Central memory CD8-positive, alpha-beta T cell (primary cell): Measurements from ENCODE around the gene OR10J1.
"Not testable (repeated sequence)": the region's sequence is repeated elsewhere in the genome, so short reads cannot be mapped to it uniquely, and the experiment has no call there.

Source experiments
- ATAC-seq: fragments of 150-1000 bp; cut with Tn5 transposase; replicated peaks from 2 replicates; pipeline ENCODE4 v1.10.0; 2022; ENCODE audit warnings: mild to moderate bottlenecking, moderate FRiP score, moderate number of reproducible peaks; ENCODE audit not compliant: poor library complexity, severe bottlenecking; ENCODE audit errors: extremely low read depth
- DNase-seq, 2 donors: peaks; one replicate each; pipeline ENCODE4 v3.0.0; 2021; ENCODE audit warnings: low spot score in 2 of 2
- H3K27ac Mint-ChIP-seq: one replicate; pipeline ENCODE4 v1.8.0; 2022; ENCODE audit warnings: low read depth, mild to moderate bottlenecking, moderate library complexity, mixed read lengths
- H3K27me3 Mint-ChIP-seq: one replicate; pipeline ENCODE4 v1.8.0; 2022; ENCODE audit warnings: mixed read lengths
- H3K36me3 Mint-ChIP-seq: one replicate; pipeline ENCODE4 v1.8.0; 2022; ENCODE audit warnings: mild to moderate bottlenecking, moderate library complexity, mixed read lengths; ENCODE audit not compliant: insufficient read depth
- H3K4me1 Mint-ChIP-seq: one replicate; pipeline ENCODE4 v1.8.0; 2022; ENCODE audit warnings: mixed read lengths
- H3K4me3 Mint-ChIP-seq: one replicate; pipeline ENCODE4 v1.8.0; 2022; ENCODE audit warnings: mild to moderate bottlenecking, moderate library complexity, mixed read lengths
- H3K9me3 Mint-ChIP-seq: one replicate; pipeline ENCODE4 v1.8.0; 2022; ENCODE audit warnings: mixed read lengths

OR10J1 gene

GRCh38 chr1:159448181-159448580 lies 8.7 kb downstream of the OR10J1 start:
- H3K4me3 Mint-ChIP-seq, result no peak overlapping the region
- DNase-seq, result no peak
- H3K4me1 Mint-ChIP-seq, result no peaks in the 10 kb centered on the region
- no peak overlapping the region for H3K27ac Mint-ChIP-seq
- ATAC-seq, result no peak
- H3K36me3 Mint-ChIP-seq, result no peaks in the 10 kb centered on the region
- H3K9me3 Mint-ChIP-seq, result peaks cover 5% of the 10 kb centered on the region
- peaks cover 48% of the 10 kb centered on the region for H3K27me3 Mint-ChIP-seq

- H3K4me1 Mint-ChIP-seq, DNase-seq, H3K27ac Mint-ChIP-seq, ATAC-seq, H3K36me3 Mint-ChIP-seq, H3K9me3 Mint-ChIP-seq, H3K4me3 Mint-ChIP-seq: not testable (repeated sequence)
- H3K27me3 Mint-ChIP-seq, result peaks cover 59% of the 10 kb centered on the region
Observed at GRCh38 chr1:159449605-159450004, 10.1 kb downstream of the OR10J1 start.

- Mint-ChIP-seq H3K27ac (no peak overlapping the region), H3K36me3 (peaks cover 1% of the 10 kb centered on the region), H3K4me3 (no peak overlapping the region), H3K9me3 (peaks cover 7% of the 10 kb centered on the region), H3K4me1 (no peaks in the 10 kb centered on the region), H3K27me3 (peaks cover 12% of the 10 kb centered on the region)
- DNase-seq (no peak), ATAC-seq (no peak)
Observed at GRCh38 chr1:159459551-159459950, 20.0 kb downstream of the OR10J1 start.

- no peak overlapping the region for H3K27ac Mint-ChIP-seq
- H3K9me3 Mint-ChIP-seq, result peaks cover 7% of the 10 kb centered on the region
- H3K4me3 Mint-ChIP-seq, result no peak overlapping the region
- H3K36me3 Mint-ChIP-seq, result peaks cover 1% of the 10 kb centered on the region
- H3K27me3 Mint-ChIP-seq, result peaks cover 52% of the 10 kb centered on the region
- ATAC-seq (no peak), DNase-seq (no peak)
- no peaks in the 10 kb centered on the region for H3K4me1 Mint-ChIP-seq
Observed at GRCh38 chr1:159465191-159465603, 25.7 kb downstream of the OR10J1 start.

- Mint-ChIP-seq H3K4me1 (no peaks in the 10 kb centered on the region), H3K9me3 (no peaks in the 10 kb centered on the region), H3K4me3 (no peak overlapping the region), H3K27ac (no peak overlapping the region), H3K27me3 (peaks cover 64% of the 10 kb centered on the region), H3K36me3 (peaks cover 1% of the 10 kb centered on the region)
- ATAC-seq (no peak), DNase-seq (no peak)
Observed at GRCh38 chr1:159468321-159468720, 28.8 kb downstream of the OR10J1 start.

GRCh38 chr1:159469921-159470533 lies 30.5 kb downstream of the OR10J1 start:
- no peak for ATAC-seq
- no peak overlapping the region for H3K27ac Mint-ChIP-seq
- H3K4me3 Mint-ChIP-seq, result no peak overlapping the region
- H3K36me3 Mint-ChIP-seq, result no peaks in the 10 kb centered on the region
- no peak for DNase-seq
- H3K9me3 Mint-ChIP-seq, result no peaks in the 10 kb centered on the region
- H3K27me3 Mint-ChIP-seq, result peaks cover 69% of the 10 kb centered on the region
- no peaks in the 10 kb centered on the region for H3K4me1 Mint-ChIP-seq

GRCh38 chr1:159473335-159473734 lies 33.8 kb downstream of the OR10J1 start:
- H3K4me1 Mint-ChIP-seq, result no peaks in the 10 kb centered on the region
- peaks cover 53% of the 10 kb centered on the region for H3K27me3 Mint-ChIP-seq
- no peak overlapping the region for H3K27ac Mint-ChIP-seq
- no peak for DNase-seq
- no peak for ATAC-seq
- H3K4me3 Mint-ChIP-seq, result no peak overlapping the region
- H3K9me3 Mint-ChIP-seq, result no peaks in the 10 kb centered on the region
- no peaks in the 10 kb centered on the region for H3K36me3 Mint-ChIP-seq

GRCh38 chr1:159474926-159475325 lies 35.4 kb downstream of the OR10J1 start:
- DNase-seq (no peak), ATAC-seq (no peak)
- peaks cover 43% of the 10 kb centered on the region for H3K27me3 Mint-ChIP-seq
- no peak overlapping the region for H3K4me3 Mint-ChIP-seq
- no peaks in the 10 kb centered on the region for H3K9me3 Mint-ChIP-seq
- H3K4me1 Mint-ChIP-seq, result no peaks in the 10 kb centered on the region
- no peaks in the 10 kb centered on the region for H3K36me3 Mint-ChIP-seq
- no peak overlapping the region for H3K27ac Mint-ChIP-seq

- H3K36me3 Mint-ChIP-seq, result peaks cover 3% of the 10 kb centered on the region
- no peak overlapping the region for H3K27ac Mint-ChIP-seq
- H3K27me3 Mint-ChIP-seq, result peaks cover 49% of the 10 kb centered on the region
- H3K4me3 Mint-ChIP-seq, result no peak overlapping the region
- ATAC-seq (no peak), DNase-seq (no peak)
- H3K9me3 Mint-ChIP-seq, result no peaks in the 10 kb centered on the region
- no peaks in the 10 kb centered on the region for H3K4me1 Mint-ChIP-seq
Observed at GRCh38 chr1:159483501-159483900, 44.0 kb downstream of the OR10J1 start.
